GM19372 (cell line): ENCODE results near the gene AATF.

ENCODE experiments used
- ATAC-seq: cut with Tn5 transposase; IDR thresholded peaks from one replicate; pipeline ENCODE4 v1.9.1; 2021; ENCODE audit warnings: mild to moderate bottlenecking, low read depth, moderate library complexity; ENCODE audit not compliant: unreplicated experiment

The AATF gene

DNA sequence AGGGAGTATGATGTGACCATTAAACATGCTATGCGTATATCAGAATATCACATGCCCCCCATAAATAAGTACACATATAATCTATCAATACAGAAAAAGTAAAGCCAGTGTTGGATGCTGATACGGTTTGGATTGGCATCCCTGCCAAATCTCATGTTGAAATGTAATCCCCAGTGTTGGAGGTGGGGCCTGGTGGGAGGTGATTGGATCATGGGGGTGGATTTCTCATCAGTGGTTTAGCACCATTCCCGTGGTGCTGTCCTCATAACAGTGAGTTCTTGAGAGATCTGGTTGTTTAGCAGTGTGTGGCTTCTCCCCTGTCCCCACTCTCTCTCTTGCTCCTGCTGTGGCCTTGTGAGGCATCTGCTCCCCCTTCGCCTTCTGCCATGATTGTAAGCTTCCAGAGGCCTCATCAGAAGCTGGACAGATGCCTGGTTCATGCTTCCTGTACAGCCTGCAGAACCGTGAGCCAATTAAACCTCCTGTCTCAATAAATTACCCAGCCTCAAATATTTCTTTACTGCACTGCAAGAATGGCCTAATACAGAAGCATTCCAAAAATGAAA is 88.9 kb downstream of the AATF start:
- ATAC-seq: no peak

DNA sequence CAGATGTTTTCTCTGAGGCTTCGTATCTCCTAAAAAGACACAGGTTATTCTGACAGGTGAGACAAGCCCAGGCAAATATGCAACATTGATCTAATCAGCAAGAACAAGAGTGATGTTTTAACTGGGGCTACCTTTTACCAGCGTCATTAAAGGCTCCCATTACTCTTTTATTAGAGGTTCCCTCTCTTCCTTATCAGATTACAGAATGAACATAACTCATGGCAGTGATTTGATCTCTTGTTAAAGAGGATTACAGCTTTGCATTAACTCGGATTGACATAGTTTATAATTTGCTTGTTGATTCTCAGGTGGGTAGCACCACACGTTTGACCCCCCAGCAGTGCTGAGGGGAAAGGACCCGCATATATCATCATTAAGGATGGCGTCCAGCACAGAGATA is 90.5 kb downstream of the AATF start:
- no peak for ATAC-seq

DNA sequence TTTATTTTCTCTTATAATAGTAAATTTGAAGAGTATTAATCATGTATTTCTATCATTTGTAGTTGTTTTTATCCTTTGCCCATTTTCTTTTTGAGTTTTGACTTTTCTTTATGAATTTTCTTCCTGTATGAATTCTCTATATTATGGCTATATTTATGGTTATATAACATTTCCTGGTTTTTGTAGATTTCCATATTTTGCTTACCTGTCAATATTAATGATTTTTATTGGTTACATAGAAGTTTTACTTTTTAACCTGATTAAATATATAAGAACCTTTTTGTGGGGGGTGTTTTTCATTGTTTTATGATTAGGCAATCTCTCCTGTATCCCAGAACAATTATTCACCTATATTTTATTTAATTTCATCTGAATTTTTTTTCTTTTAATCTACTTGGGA is 93.2 kb downstream of the AATF start:
- no peak for ATAC-seq

DNA sequence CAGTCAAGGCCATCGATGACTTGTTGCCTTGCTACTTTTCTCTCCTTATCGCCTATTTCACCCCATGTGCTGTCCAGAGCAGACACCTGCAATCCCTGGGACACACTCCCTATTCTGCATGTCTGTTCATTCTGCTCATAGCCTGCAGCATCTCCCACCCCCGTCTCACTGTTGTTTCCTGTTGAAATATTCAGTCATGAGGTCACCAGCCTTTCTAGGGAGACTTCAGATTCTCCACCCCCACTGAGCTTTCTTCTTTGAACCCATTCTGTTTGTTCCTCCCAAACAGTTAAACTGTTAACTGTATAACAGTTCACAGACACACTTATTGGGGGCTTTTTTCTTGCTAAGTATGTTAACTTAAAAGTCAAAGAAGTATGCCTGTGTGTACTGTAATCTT is 94.4 kb downstream of the AATF start:
- no peak for ATAC-seq

DNA sequence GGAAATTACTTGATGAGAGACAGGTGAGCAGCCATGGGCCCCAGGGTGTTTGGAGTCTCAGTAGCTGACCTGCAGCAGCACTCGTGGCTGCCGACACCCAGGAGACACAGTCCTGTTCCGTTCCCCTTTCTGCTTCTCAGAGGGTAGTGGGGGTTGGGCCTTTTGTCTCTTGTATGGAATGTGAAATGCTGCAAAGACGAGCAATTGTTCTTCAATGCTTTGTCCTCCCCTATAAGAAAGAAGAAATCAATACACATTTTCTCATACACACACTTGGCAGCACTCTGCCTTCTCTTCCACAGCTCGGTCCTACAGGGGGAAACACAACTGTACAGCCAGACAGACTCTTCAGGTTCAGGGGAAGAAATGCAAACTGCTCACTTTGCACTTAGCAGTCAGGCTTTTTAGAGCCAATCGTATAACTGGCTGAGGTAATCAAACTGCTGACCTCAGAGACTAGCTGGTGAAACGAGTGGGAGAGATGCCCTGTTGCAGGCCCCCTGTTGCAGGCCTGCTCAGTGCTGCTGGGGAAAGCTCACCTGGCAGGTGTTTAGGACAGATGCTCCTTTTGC is 96.7 kb downstream of the AATF start:
- ATAC-seq: no peak

DNA sequence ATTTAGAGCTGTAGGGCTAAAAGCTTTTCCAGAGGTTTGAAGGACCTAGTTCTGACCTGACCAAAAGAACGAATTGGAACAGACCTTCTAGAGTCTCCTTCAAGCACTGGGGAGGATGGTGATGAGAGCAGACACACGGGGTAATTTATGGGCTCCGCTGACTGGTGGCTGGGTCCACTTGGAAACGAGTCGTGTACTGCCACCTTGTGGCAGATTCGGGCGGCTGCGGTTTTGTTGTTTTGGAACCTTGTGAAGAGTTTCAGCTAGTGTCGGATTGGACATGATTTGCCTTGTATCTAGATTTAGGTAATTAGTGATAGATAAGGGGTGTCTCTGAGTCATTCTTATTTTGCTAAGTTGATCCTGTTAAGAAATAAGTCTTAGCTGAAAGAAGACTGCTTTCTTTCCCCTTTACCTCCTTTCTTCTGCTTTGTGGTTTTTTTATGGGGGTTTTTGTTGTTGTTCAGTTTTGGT is 98.9 kb downstream of the AATF start:
- ATAC-seq: no peak

DNA sequence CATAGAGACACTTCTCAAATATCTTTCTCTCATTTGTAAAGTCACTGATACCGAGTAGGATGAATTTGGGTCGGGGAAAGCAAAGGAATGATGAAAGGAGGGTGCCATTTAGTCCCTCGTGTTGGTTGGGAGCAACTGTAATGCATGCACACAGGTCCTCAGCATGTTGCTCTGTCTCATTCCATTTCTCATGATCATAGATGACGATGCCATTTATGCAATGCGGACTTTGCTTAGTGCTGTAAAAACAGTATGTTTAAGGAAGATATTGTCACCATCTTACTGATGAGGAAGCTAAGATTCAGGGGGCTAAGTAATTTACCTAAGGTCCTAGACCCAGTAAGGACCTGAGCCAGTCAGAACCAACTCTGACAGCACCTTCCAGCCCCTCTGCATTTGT is 100.1 kb downstream of the AATF start:
- no peak for ATAC-seq

DNA sequence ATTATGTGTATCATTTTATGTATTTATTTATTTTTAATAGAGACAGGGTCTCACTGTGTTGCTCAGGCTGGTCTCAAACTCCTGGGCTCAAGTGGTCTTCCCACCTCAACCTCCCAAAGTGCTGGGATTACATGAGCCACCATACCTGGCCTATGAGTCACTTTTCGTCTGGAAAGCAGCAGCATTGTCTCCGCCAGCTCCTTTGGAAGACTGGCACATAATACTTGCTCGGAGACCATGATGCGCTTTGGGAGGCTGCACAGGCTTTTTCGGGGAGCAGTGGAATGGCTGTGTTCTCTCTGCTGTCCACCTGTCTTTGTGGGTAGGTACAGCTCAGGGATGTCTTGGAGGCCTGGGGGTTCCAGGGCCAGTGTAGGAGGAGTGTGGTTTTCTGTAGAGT is 102.2 kb downstream of the AATF start:
- ATAC-seq: no peak

DNA sequence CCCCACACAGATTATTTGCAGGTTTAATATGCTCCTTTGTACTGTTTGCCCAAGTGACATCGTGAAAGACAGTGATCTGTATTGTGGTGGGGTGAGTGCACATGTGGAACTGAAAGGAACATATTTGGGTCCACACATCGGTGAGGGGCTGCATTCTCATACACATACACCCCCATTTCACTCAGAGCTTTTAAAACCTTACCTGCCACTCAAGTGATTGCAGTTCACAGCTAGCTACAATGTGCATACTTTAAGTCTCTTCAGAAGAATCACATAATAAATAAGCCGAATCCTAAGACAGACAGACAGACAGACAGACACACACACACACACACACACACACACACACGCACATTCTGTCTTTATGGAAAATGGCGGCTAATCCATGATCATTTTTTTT is 102.6 kb downstream of the AATF start:
- no peak for ATAC-seq

DNA sequence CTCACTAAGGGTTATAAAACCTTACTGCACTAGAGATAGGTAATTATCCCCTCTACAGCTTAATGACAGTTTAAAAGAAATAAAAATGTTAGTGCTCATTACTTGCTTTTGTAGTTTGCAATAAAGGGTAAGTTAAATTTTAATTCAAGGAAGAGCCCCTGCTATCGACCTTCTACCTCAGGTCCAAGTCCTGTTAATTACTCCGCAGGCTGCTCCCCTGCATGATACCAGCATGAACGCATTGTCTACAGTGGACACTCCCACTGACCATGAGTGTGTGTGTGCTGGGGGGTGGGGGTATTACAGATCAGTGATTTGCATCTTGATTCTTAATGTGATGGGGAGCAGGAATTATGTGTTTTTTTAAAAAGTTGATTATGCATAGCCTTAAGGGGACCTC is 103.1 kb downstream of the AATF start:
- no peak for ATAC-seq

DNA sequence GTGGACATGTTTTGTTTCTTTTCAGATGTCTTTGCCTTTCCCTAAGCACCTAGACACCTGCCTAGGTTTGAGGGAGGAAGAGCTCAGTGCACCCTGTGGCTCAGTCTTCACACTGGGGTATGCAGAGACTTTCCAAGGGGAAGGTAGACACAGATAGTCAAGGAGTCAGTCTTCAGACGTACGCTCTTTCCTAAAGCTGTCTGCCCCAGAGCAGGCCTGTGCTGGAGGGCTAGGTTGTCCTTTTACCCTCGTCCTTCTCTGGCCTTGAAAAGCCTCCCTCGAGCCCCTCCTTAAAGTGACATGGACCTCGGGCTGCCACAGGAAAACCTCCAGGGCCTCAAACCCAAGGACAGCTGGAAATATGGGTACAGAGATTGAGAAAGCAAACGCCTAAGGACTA is 103.7 kb downstream of the AATF start:
- ATAC-seq: no peak

DNA sequence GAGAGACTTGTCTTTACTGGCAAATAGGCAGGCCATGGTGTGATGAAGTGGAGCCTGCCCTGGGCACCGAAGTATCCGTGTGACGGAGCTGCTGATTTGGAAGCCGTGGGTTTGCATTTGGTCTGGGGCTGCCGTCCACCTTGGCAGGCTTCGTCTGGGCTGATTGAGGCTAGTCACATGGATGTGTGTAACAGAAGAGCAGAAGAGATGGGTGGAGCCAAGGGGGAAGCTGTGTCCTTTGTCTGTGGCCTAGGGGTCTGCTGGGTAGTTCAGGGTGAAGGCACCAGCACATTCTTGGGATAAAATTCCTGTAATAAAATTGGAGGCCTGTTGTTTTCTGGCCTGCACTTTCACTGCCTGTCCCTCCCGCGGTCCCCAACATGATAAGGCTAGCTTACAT is 106.1 kb downstream of the AATF start:
- no peak for ATAC-seq

DNA sequence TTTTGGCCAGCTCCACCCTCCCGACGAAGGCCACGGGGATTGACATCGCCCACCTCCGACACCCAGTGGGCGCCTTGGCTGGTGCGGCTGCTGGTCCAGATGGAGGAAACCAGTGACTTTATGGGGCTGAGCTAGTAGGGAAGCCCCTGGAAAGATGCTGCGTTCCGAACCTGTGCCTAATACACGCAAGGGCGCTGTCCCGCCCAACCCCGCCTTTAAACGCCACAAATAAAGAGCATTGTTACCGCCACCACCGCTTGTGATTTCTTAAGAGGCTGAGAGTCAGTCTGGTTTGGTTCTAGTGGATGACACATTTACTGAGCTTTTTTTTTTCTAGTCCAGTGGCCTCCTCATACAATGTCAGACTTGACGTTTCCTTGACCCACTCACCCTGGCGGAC is 107.9 kb downstream of the AATF start:
- ATAC-seq: no peak

DNA sequence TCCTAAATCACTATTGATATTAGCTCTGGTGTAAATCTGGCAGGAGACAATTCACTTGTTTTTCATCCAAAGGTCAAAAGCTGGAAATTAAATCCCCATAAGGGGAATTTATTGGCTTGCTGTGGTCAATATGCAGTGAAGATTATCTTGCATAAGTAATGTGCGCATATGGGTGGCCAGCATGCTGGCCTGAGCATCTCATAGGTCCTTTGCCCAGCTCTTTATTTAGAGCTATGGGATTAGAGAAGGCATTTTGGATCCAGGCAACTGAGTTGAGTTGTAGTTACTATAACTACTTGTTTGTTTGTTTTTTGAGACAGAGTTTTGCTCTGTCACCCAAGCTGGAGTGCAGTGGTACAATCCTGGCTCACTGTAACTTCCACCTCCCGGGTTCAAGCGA is 110.7 kb downstream of the AATF start:
- no peak for ATAC-seq

DNA sequence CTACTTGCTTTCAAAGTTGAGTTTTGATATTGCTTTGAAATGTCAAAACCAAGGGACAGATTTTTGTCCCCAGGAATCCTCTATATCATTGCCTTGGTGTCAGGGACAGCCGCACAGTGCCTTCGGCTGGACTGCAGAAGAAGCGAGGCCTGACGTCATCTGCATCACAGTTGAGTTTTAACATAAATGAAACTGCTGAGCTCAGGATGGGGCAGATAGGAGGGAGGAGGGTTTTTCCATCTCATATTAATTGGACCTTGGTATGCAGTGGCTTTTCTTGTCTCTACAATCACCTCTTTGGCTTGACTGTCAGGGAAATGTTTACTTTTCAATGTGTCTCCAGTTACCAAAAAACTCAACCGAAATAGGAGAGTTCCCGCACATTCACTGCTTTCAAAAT is 111.3 kb downstream of the AATF start:
- no peak for ATAC-seq

DNA sequence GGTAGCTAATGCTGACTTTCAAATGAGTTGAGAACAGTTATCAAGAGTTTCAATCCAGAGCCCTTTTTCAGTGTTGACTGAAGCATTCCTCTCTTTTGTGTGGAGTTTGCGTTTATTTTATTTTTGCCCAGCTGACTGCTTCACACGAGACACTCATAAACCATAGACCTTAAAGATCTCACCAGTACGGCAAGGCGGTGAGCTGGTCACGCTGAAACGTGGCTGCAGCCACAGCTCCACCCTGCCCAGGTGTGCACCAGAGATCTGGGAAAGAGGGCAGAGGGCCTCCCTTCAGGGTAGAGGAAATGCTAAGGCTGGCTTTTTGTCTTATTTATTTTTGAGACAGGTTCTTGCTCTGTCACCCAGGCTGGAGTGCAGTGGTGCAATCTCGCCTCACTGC is 112.2 kb downstream of the AATF start:
- ATAC-seq: no peak

DNA sequence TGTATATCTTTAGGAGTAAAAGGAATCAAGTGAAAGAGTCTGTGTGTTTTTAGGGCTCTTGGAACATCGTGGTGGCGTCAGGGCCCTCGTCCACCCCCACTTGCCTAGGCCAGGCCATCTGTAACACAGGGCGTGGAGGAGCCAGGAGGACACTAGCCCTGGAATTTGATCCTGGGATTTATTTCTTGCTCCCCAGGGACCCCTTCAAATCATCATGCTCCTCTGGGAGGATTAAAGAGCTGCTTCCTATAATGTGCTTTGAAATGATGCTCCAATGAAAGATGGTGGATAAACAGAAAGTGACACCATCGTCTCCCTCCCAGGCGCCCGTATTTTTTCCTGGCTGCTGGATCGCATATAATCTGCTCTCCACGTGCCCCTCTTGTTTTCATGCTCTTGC is 113.3 kb downstream of the AATF start:
- ATAC-seq: no peak

DNA sequence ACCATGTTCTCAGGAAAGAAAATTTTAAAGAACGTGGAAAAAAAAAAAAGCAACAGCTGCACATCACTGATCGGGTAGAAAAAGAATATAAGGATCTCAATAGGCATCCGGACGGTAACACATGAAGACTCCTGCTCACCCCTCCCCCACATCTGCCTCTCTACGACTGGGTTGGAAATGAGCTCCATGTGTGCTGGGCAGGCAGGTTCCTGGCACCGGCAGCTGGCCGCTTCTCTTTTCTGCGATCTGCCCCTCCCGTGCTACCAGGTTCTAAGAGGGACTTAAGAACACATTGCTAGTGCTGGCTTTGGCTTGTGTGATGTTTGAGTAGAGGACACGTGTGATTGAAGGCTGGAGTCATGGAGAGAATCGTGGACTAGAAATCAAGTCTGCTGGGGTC is 115.5 kb downstream of the AATF start:
- ATAC-seq: no peak

DNA sequence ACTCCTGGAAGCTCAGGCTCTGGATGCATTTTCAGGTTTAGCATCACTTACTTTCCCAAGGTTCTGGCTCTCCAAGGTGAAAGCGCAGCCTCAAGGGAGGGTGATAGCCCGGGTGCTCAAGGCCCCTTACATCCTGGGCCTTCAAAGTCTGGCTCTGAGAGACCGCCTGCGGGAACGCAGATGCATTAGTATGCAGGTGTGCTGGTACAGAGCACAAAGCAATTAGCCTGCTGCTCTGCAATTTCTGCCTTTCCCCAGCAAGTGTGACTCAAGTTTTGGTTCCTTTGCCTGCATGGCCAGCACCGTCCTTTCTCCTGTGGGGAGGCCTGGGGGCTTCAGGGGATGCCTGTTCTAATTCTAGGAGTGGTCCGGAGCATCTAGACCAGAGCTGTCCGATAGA is 116.2 kb downstream of the AATF start:
- no peak for ATAC-seq

DNA sequence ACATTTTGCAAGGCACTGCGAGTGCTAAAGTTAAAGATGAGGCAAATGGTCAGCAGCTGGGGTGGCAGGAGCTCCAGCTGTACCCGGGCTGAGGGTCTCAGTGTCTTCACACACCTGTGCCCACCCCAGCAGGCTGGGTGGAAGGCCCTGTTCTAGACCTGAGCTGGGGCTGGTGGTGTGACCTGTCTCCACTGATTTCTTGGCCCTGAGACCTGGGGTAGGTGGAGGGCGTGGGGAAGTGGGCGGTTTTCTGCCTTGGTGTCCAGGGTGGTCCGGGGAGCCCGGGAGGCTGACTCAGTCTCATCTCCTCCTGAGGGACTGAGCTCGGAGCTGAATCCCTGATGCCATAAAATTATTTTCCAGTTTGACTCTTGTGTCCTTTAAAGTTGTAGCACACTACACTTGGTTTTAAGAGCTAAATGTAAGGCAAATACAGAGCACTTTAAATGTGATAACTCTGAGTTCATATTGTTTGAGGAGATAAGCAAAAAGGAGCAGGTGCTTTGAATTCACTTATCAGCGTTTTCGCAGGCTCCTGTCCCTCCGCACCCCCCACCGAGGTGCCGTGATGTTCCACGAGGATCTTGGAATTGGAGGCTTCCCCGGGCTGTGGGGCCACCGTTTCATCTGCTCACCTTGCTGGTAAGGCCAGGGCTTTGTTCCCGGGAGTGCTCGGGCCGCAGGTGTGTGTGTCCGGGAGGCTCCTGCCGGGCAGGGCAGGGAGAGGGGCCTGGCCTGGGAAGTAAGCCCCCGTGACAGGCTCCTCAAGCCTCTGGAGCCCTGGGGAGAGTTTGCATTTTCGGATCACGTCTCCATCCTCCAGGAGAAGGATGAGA is 117.0 kb downstream of the AATF start:
- ATAC-seq: no peak

DNA sequence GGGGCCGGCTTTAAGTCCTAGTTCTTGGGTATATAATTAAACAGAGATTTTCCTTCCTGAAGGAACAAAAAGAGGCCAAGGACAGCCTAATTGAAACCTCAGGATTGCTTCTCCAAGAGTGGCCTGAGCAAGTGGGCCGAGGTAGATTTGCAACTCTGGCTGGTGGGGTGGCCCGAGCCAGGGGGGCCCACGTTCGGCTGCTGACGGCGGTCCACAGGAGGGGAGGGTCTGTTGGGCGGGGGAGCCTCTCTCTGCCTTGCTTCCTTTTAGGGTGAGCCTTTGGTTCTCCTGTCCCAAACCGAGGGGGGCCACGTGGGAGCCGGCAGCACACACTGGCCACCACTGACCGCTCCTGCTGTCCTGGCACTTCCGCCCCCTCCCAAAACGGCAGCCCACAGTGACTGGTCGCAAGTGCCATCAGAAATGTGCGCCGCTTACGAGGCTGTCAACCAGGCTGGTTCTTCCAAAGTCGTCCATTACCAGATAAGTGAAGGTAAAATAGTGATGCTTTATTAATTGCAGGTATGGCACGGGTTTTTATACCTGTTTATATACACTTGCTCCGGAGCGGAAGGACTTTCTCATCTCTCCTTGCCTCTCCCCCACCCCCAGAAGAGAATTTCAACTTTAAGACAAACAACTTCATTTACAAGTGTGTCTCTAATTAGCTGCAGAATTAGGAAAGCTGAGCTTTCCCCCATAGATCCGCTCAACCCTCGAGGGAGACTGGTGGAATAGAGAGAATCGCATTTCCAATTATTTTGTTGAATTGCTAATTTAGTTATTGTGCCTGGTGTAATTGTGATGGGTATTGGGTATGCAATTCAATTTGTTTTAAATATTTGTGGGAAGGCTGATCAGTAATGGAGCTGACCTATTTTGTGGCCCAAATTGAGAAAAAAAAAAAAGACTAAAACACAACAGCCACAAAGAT is 117.8 kb downstream of the AATF start:
- no peak for ATAC-seq
